8988T (cell line): ENCODE data around the gene SLC4A4.

Experiments
- DNase-seq: peaks from one replicate; pipeline ENCODE4 v3.0.0; 2011

SLC4A4 gene

DNA sequence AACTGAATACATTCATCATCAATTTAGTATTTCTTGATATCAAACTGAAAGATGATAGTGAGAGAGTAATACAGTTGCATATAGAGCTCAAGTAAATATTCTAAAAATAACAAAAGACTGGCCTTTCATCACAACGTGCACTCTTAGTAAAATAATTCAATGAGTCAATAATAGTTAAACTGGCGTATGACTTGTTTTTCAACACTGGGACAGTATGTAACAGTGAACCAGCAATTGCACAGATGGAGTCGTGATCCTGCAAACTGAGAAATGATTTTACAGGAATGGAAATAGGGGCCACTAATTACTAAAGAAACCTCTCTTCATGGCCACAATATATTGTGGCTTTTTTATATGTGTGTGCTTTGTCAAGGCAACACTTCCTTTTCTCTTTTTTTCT lies 137.4 kb downstream of the SLC4A4 start:
- no peak for DNase-seq

DNA sequence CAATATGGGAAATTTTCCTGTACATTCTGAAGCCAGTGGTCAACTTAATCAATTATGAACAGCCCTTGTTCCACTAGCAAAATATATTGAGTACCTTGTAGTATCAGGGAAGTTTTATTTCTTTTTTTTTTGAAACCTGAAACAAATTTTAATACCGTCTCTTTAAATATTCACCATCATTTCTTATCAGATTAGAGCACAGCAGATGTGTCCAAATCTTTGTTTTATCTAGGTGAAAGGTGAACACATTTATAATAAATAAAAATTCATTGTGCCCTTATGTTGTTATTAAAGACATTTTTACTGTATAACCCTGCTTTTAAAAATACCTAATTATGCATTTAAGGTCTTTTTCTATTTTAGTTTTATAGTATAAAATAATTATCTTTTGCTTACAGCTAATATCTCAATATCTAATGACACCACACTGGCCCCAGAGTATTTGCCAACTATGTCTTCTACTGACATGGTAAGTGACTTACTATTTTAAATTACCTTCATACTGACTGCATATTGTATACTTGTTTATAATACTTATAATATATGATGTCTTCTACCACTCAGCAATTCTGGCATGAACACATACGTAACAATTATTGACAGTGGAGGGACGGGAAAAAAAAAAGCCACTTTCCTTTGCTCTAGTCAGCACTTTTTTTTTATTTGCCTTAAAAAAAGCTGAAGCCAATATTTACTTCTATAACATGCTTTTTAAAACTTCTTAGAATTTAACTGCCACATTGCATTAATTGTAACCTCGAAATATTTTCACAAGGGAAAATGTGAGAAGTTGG lies 147.9 kb downstream of the SLC4A4 start:
- no peak for DNase-seq

DNA sequence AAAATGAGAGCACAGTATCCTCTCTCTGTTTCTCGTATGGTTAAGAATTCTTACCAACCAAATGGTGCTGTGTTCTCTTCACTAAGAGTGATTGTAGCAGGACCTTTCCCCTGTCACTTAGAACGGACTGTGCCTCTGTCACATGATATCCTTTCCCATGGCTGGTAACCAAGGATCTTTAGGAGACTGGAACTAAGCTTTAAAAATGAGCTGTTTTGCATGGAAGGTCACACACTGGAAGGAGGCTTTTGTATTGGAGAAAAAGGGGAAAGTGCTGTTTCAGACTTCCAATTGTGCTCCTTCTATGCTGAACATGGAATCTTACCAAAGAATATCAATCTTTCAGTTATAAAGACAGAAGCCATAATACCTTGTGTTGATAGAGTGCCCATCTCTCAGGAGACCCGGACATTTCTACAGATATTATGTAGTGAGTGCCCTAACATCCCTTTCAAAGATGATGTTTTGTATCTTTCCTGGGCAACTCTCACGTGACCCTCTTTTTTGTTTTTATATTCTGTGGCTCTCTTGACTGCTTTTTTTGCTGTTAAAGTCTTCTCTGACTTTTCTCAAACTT lies 148.6 kb downstream of the SLC4A4 start:
- DNase-seq = no peak

DNA sequence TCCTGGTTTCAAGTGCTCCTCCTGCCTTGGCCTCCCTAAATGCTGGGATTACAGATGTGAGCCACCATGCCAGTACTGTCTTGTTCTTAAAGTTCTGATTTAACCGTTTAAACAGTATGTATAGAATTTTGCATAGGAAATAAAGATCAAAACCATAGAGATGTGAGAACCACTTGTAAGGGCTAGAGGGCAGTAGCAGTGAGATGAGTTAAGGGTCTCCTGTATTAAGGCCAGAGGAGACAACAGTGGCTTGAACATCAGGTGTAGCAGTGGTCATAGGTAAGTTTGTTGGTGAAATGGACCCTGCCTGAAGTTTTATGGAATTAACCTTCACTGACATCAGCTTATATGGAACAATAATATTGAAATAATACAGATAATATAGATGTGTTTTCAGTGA lies 155.7 kb downstream of the SLC4A4 start:
- DNase-seq = no peak

DNA sequence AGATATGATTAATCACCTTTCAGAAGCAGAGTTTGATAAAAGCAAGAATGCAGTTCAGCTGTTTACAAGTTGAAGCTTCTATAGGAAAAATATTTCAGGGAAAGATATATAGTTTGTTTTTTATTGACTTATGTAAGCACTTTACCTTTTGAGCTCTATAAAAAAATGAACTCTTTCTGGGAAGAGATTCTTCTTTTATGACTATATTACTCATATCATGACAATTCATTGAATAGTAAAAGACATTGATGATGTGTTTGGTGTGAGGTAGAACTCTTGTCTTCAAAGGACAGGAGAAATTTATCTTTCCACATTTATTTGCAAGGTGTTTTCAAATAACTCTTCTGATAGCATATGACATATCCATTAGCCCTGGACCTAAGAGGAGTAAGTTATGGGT lies 156.6 kb downstream of the SLC4A4 start:
- no peak for DNase-seq

DNA sequence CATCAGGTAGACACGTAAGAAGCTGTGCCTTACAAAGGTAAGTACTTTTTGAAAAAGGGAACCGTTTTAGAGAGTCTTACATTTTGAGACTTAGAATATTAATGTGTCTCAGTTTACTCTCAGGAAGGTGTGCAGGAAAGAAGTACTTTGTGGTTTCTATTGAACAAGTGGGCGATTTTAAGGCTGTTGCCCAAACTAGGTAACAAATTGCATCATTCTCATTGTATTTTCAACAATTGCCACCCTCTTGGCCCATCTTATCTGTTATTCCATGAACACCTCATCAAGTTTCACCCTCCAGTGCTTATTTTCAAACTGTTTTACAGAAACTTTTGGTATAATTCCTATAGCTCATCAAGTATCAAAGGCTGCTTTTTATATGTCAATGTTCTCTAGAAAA lies 158.3 kb downstream of the SLC4A4 start:
- no peak for DNase-seq

DNA sequence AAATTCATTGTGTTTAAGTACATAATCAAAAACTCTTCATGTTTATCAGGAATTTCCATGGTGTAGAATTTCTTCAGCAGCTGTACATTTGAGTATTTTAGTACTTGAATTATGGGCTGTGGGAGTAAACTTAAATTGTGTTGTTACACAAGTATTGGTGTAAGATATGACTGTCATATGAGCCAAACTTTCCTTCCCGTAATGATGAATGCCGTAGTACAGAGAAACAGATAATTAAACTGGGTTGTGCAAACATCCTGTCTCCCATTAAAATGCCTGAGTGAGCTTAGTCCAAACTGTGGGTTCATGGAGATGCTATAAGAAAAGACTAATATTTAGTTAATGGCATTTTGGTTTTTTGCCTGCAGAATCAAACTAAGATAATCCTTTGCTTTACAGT lies 159.2 kb downstream of the SLC4A4 start:
- DNase-seq = no peak

DNA sequence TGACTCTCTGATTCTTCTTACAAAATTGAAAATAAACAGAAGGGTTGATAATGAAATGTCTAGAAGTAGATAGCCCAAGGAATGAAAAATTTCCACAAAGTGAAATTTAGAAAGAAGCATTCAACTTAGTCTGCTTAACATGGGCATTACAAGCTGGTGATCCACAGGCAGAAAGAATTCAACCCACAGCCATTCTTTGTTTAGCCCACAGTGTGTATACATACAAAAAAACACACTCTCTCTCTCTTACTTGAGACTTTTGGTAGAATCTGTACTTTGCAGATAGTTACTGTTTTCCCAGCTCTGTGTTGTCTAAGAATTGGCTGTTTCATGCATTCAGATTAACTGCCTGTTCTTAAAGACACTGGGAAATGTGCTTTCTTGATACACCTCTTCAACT lies 159.8 kb downstream of the SLC4A4 start:
- no peak for DNase-seq

DNA sequence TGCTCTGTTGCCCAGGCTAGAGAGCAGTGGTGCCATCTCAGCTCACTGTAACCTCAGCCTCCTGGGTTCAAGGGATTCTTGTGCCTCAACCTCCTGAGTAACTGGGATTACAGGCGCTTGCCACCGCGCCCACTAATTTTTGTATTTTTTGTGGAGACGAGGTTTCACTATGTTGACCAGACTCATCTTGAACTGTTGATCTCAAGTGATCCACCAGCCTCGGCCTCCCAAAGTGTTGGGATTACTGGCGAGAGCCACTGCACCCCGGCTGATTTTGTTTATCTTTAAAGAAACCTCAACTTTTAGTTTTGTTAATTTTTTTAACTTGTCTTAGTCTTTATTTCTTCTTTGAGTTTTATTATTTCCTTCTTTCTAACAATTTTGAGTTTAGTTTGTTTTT lies 163.2 kb downstream of the SLC4A4 start:
- DNase-seq = no peak

DNA sequence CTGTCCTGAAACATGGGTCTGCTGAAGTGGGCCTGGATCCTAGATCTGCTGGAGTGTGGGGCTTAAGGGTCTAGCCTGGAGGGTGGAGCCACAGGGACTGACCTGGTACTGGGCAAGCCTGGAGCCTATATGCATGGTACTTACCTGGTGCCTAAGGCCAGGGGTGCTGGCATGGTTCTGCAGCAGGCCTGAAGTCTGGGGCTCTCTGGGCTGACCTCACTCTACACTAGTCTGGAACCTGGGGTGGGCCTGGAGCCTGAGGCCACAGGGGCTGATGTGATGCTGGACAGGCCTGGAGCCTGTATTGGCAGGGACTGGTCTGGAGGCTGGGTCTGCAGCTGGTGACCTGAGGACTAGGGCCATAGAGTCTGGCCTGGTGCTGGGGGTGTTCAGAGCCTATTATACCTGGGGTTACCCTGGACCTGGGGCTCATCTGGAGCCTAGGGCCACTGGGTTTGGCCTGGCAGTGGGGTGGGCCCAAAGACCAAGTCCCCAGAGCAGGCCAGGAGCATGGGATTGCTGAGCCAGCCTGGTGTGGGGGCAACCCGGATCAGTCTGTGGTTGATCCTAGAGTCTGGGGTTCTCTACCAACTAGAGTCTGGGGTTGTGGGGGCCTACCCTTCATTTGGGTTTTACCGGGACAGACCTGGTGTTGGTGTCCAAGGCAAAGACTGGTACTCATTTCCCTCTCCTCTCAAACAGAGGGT lies 179.6 kb downstream of the SLC4A4 start:
- DNase-seq = no peak

DNA sequence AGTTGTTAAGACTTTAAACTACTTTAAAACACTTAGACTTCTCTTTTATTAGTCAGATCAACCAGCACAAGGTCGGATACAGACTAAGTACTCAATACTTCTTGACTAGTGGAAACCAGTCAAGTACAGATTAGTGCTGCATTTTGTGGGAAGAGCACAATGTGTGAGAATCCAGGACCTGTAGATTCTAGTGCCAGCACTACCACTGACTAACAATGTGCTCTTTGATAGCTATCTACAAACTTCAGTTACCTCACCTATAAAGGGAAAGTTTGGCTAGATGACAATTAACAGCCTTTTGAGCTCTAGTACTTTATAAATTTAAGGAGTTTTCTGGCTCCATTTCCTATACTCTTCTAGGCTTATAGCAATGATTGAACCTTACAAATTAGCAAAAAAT lies 181.5 kb downstream of the SLC4A4 start:
- no peak for DNase-seq

DNA sequence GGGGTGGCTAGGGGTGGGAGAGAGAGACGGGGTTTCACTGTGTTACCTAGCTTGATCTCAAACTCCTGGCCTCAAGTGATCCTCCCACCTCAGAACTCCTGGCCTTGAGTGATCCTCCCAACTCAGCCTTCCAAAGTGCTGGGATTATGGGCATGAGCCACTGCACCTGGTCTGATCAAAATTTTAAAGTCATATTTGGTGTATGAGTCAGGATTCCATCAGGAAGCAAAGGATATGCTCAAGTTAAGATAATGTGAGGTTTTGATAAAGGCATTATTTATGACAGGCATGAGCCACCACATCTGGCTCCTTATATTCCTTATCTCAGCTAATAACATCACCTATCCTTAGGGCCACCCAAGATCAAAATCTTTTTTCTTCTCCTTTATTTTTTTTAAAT lies 182.0 kb downstream of the SLC4A4 start:
- no peak for DNase-seq

DNA sequence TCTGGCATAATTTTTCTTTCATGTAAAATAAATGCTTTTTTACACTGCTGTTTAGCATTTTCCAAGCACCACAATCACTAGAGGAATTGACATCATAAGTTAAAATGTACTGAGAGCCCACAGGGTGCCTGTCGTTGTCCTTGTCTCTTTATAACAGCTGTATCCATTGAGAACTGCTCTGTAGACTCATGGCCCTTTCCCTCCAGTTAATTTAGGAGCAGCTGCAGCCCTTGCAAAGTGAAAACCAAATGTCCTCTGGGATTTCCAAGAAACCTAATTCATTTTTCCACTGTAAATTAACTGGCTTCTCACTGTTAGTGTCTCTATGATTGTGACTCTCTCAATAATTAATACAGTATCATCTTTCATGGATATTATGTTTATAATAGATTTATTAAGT lies 185.9 kb downstream of the SLC4A4 start:
- no peak for DNase-seq

DNA sequence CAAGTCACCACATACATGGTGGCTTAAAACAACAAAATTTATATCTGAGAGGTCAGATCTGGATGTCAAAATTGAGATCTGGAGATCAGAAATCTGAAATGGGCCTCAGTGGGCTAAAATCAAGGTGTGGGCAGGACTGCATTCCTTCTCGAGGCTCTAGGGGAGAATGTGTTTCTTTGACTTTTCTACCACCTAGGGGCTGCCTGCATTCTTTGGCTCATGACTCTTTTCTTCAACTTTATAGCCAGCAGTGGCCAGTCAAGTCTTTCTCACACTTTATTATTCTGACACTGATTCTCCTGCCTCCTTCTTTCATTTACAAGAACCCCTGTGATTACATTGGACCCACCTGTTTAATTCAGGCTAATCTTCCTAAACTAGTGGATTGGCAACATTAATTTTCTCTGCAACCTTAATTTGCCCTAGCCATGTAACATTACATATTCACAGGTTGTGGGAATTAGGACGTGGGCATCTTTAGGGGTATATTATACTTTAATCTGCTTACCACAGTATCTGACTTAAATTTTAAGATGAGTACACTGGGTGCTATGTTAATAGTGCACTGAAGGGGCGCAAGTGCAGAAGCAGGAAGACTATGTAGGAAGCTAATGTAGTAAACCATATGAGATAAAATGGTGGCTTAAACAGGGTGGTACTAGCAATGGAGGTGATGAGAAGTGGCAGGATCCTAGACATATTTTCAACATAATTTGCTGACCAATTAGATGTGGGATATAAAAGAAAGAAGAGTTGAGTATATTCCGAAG lies 188.0 kb downstream of the SLC4A4 start:
- DNase-seq = no peak

DNA sequence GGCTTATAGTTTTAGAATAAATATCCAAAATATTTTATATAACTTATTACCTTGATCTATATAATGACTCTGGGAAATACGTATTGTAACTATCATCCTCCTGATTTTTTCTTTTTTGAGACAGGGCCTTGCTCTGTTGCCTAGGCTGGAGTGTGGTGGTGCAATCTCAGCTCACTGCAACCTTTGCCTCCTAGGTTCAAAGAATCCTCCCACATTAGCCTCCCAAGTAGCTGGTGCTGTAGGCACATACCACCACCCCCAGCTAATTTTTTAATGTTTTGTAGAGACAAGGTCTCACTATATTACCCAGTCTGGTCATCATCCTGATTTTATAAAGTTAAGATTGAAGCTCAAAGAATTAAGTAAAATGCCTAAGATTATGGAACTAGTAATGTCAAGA lies 193.6 kb downstream of the SLC4A4 start:
- no peak for DNase-seq

DNA sequence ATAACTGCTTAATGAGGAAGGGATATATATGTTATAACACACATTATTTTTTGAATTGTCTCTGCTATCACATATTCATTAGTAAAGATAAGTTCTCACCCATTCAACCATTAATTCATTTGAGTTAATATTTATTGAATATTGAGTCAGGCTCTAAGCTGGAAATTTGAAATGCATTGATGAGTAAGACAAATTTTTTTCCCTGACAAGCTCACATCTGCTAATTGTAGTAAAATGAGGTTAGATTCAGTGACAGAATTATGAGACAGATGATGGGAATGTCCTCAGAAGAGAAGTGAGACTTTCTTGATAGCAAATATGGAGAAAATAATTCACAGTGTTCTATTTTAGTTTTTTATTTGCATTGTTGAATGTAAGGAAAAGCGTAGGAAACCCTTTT lies 194.3 kb downstream of the SLC4A4 start:
- DNase-seq = no peak

DNA sequence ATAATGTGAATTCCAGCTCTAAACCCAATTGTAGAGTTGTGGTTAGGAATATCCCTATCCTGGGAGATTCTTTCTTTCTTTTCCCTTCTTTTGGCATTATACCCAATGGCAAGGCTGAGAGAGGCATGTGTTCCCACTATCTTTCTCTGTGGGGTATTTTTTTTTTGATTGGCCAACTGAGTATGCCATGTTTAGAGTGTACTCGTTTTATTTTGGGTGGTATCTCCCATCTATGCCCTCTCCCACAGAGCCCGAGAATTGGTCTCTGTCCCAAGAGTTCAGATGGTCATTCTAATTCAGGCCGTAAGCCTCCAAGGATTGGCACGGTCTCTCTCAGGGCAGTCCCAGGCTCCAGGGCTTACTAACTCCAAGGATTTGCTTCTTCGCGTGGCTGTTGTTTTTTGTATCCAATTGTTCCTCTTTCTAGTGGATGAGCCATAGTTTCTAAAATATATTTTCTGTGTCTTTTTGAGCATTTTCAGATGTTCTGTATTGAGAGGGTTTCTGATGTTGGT lies 198.8 kb downstream of the SLC4A4 start:
- no peak for DNase-seq

DNA sequence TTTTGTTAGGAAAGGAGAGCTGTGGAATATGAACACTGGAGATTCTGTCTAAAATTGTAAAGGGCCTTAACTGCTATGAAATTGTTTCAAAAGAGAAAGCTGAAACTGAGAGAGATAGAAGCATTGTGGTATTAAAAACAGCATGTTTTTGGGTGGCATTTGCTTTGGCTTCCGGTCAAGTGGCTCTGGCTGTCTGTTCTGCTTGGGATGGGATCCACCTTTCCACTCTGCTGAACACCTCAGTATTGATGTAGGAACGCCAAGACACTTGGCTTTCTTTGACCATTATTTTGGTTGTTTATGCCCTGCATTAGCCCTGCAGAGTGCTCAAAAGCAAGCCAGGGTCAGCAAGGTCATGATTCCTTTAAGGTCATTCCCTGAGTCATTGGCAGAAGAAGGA lies 199.7 kb downstream of the SLC4A4 start:
- no peak for DNase-seq

DNA sequence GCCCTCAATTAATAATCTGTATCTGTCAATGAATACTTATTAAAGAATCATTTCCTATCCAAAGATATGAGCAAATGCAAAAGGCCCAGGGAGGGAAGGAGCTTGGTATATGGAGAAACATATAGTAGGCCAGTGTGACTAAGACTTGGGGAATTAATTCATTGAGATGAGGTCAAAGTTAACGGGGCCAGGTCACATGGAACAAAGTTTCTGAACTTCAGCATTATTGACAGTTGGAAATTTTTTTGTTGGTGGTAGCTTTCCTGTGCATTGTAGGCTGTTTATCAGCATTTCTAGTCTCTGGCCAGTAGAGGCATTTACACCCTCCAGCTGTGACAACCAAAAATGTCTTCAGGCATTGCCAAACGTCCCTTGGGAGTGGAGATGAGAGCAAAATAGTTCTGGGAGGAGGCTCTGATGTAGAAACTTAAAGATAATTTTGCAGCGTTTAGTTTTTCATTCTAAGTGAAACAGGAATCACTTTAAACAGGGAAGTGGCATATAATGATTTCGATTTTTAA lies 202.0 kb downstream of the SLC4A4 start:
- no peak for DNase-seq

DNA sequence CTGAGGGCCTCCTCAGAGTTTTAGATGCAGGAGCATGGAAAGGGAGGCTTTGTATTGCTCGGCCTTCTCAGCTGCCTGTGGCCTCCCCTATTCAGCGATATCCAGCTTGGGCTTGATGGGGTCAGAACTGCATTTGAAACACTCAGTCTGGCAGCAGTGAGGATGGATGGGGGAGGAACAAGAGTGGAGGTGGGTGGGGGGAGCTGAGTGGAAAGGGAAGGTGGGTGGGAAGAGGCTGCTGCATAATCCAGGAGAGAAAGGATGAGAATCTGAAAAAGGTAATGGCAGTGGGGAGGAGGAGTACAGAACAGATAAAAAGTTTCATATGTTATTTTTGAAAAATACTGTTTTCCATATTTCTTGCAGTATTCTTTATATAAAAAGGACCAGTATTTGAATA lies 202.7 kb downstream of the SLC4A4 start:
- no peak for DNase-seq

DNA sequence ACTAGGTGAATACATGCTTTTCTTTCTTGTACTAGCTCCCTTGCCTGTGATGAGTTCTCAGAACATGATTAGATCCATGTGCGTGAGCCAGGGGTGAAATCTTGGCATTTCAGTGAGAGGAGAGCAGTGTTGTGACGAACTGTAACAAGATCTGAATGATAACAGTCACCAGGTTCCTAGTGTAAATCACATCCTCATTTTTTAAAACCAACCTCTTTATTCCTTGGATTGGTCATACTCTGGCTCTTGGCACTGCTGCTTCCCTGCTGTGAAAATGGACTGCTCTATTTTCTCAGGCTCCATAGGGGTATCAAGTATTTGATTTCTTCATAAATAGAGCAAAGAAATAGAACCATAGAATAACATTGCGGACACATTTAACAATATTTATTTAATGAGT lies 206.3 kb downstream of the SLC4A4 start:
- DNase-seq = no peak

DNA sequence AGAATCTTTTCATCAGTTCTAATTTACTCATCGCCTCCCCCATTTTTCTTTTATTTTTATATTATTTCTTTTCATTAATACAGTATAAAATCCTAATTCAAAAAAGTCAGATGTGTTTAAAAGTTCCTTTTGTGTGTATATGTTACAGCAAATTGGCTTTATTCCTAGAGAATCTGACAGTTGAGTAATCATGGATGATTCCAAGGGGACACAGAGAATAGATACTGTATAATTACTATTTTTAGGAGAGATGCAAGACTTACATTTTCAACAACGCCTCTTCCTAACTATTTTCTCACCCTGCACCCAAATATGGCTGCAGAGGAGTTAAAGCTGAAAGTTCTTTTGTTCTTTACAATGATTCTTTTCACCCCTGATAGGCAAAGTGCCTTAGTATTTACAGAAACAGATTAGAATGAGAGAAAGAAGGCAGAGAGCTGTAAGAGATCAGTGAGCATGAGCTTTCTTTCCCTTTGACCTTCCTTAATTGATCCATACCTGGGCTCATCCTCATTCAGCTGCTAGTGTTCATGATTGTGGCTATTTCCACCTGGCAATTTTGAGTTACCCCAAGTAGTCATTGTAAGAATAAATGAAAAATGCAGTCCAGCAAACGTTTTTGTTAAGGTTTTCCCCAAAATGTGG lies 210.8 kb downstream of the SLC4A4 start:
- DNase-seq = no peak
